GM12892 (cell line): ENCODE results near the gene EGFLAM.

Source experiments
- POLR2A ChIP-seq: IDR thresholded peaks from 2 replicates; pipeline ENCODE4 v1.6.1; 2011; ENCODE audit warnings: low read depth, low read length, control low read depth
- POLR2AphosphoS5 ChIP-seq: IDR thresholded peaks from 2 replicates; pipeline ENCODE4 v1.6.1; 2011; ENCODE audit warnings: low read depth, low read length, control low read depth
- TAF1 ChIP-seq: IDR thresholded peaks from 2 replicates; pipeline ENCODE4 v1.6.1; 2011; ENCODE audit warnings: low read depth, mild to moderate bottlenecking, control low read depth, low read length, borderline replicate concordance

DNA sequence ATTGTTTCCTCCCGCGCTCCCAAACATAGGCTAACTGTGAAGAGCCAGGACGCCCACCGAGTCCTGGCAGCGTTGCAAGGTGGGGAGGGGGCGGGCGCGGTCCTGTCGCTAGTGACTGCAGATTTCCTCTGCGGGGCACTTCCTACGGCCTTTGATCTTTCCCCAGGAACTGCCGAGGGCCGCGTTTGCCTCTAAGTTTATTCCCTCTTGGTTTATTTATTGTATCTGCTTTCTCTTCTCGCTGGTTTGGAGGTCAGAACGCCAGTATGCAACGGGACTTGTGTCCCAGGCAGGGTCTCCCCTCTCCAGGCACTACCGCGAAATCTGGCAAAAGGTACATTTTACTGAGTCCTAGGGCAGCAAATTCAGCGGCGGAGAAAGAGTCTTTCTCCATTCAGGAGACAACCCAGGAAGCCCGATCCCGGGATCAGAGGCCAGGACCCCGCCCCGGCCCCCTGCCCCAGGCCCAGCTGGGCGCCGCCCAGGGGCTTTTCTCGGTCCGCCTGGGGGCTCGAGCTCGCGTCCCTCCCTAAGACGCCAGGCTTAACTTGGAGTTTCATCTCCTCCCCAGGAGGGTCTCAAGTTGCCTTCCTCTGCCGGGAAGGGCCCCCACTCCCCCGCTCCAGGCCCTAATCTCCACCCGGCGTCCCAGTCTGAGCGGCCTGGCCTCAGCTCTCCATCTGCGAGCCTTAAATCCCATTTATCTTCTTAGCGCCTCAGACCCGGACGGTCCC lies 884 bp upstream of the EGFLAM start:
- no peak for TF ChIP-seq POLR2A
- no peak for TF ChIP-seq TAF1
- TF ChIP-seq POLR2AphosphoS5: no peak
